A549 (cell line): Measurements from ENCODE around the gene ZNF737.

Experiments used
- CEBPB ChIP-seq, 2 experiments: fragments of >200 bp in 1 of 2; sonication (Bioruptor Twin) in 1 of 2; formaldehyde crosslinking in 1 of 2; IDR thresholded peaks; 2 replicates each; pipeline ENCODE4 v1.6.1; 2012 to 2016
- CTCF ChIP-seq: fragments of >200 bp; sonication (Bioruptor Twin); formaldehyde crosslinking; IDR thresholded peaks from 3 replicates; pipeline ENCODE4 v1.5.1; 2016
- EHF ChIP-seq: fragments of 250-450 bp; sonication (Bioruptor Pico); IDR thresholded peaks from 2 replicates; pipeline ENCODE4 v1.5.0; 2020; ENCODE audit warnings: mild to moderate bottlenecking
- EP300 ChIP-seq, 2 experiments: fragments of >200 bp; sonication (Bioruptor Twin); formaldehyde crosslinking; IDR thresholded peaks; 2 replicates in 1 of 2; 3 replicates in 1 of 2; pipeline ENCODE4 v1.6.1; 2016 to 2017
- JUN ChIP-seq, 2 experiments: fragments of >200 bp; sonication (Bioruptor Twin); formaldehyde crosslinking; IDR thresholded peaks; 2 replicates in 1 of 2; 3 replicates in 1 of 2; pipeline ENCODE4 v1.6.1; 2016 to 2017
- KDM1A ChIP-seq: fragments of 200-600 bp; sonication (generic); IDR thresholded peaks from 2 replicates; pipeline ENCODE4 v1.6.1; 2016; ENCODE audit warnings: low read depth, mild to moderate bottlenecking
- MAFK ChIP-seq: fragments of 450-650 bp; IDR thresholded peaks from 2 replicates; pipeline ENCODE4 v1.6.1; 2014; ENCODE audit not compliant: partially characterized antibody
- MYC ChIP-seq: IDR thresholded peaks from 2 replicates; pipeline ENCODE4 v1.6.1; 2012; ENCODE audit warnings: mild to moderate bottlenecking, inconsistent platforms, low read length, improper control_type of control experiment, borderline replicate concordance
- RAD21 ChIP-seq, 2 experiments: fragments of >200 bp in 1 of 2; sonication (Bioruptor Twin) in 1 of 2; formaldehyde crosslinking in 1 of 2; IDR thresholded peaks in 1 of 2; conservative IDR thresholded peaks in 1 of 2; 2 replicates in 1 of 2; 3 replicates in 1 of 2; pipeline ENCODE4 v1.6.1; 2012 to 2018; ENCODE audit warnings: inconsistent platforms in 1 of 2
- SREBF2 ChIP-seq: fragments of 450-650 bp; IDR thresholded peaks from 2 replicates; pipeline ENCODE4 v1.6.1; 2014; ENCODE audit warnings: mild to moderate bottlenecking, moderate library complexity
- TF ChIP-seq, protein P1 (sequence below): fragments of 200-600 bp; sonication (generic); IDR thresholded peaks from 2 replicates; pipeline ENCODE4 v1.6.1; 2016; ENCODE audit warnings: antibody characterized with exemption, mild to moderate bottlenecking, moderate library complexity

DNA sequence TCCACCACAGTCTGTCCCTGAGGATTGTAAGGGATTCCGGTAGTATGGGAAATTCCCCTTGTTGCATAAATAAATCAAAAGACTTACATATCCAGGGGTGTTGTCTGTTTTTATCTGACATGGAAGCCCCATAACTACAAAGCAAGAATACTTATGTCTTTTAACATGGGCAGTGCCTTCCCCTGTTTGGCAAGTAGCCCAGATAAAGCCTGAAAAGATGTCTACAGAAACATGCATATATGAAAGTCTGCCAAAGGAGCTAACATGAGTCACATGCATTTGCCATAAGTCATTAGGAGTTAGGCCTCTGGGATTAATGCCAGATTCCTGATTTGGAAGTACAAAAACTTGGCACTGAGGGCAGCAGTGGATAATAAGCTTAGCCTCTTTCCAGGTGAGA, 62.1 kb downstream of the ZNF737 start:
- TF ChIP-seq CTCF (no peak), JUN (IDR thresholded peaks at IDR 0.05) (no peak), SREBF2 (no peak), EP300 (IDR thresholded peaks at IDR 0.05) (no peak), MAFK (no peak), CEBPB (IDR thresholded peaks at IDR 0.05) (no peak), EHF (no peak), MYC (no peak), RAD21 (conservative IDR thresholded peaks at IDR 0.05 in 1 of 2, IDR thresholded peaks at IDR 0.05 in 1 of 2) (no peak), KDM1A (no peak)
- TF ChIP-seq, protein P1, sequence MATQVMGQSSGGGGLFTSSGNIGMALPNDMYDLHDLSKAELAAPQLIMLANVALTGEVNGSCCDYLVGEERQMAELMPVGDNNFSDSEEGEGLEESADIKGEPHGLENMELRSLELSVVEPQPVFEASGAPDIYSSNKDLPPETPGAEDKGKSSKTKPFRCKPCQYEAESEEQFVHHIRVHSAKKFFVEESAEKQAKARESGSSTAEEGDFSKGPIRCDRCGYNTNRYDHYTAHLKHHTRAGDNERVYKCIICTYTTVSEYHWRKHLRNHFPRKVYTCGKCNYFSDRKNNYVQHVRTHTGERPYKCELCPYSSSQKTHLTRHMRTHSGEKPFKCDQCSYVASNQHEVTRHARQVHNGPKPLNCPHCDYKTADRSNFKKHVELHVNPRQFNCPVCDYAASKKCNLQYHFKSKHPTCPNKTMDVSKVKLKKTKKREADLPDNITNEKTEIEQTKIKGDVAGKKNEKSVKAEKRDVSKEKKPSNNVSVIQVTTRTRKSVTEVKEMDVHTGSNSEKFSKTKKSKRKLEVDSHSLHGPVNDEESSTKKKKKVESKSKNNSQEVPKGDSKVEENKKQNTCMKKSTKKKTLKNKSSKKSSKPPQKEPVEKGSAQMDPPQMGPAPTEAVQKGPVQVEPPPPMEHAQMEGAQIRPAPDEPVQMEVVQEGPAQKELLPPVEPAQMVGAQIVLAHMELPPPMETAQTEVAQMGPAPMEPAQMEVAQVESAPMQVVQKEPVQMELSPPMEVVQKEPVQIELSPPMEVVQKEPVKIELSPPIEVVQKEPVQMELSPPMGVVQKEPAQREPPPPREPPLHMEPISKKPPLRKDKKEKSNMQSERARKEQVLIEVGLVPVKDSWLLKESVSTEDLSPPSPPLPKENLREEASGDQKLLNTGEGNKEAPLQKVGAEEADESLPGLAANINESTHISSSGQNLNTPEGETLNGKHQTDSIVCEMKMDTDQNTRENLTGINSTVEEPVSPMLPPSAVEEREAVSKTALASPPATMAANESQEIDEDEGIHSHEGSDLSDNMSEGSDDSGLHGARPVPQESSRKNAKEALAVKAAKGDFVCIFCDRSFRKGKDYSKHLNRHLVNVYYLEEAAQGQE = no peak
